Chondrocyte (in vitro differentiated cells): Measurements from ENCODE around the gene RPL10A. TPM values are rescaled to one million over a fixed set of nuclear protein-coding genes. Genes with fewer than 3 reads are reported as not detected.

ENCODE experiments used
- DNase-seq: peaks from one replicate; pipeline ENCODE4 v3.0.0; 2021; ENCODE audit warnings: mixed read lengths, low spot score
- H3K27ac Mint-ChIP-seq: one replicate; pipeline ENCODE4 v1.8.0; 2021; ENCODE audit warnings: mild to moderate bottlenecking, moderate library complexity, mixed read lengths; ENCODE audit not compliant: unreplicated experiment
- H3K27me3 Mint-ChIP-seq: 2 replicates; pipeline ENCODE4 v1.8.0; 2021; ENCODE audit warnings: low read depth, mixed read lengths
- H3K36me3 Mint-ChIP-seq: 2 replicates; pipeline ENCODE4 v1.8.0; 2021; ENCODE audit warnings: low read depth, mixed read lengths
- H3K4me1 Mint-ChIP-seq: 2 replicates; pipeline ENCODE4 v1.8.0; 2021; ENCODE audit warnings: low read depth, mild to moderate bottlenecking, mixed read lengths
- H3K4me3 Mint-ChIP-seq: one replicate; pipeline ENCODE4 v1.8.0; 2021; ENCODE audit warnings: mild to moderate bottlenecking, moderate library complexity, mixed read lengths; ENCODE audit not compliant: unreplicated experiment
- H3K9me3 Mint-ChIP-seq: 2 replicates; pipeline ENCODE4 v1.8.0; 2021; ENCODE audit warnings: low read depth, mixed read lengths
- CTCF ChIP-seq: fragments of 200-600 bp; sonication (generic); IDR thresholded peaks from 2 replicates; pipeline ENCODE4 v1.5.0; 2021; ENCODE audit warnings: antibody characterized with exemption, mild to moderate bottlenecking, moderate library complexity
- total RNA-seq: library from RNA; stranded (reverse); gene quantifications from 3 replicates; pipeline ENCODE4 v1.2.1, GENCODE V29; 2021

RPL10A gene
- total RNA-seq, 1 donor from 2014 or later: 848 TPM

- peak; percentile 90 for TF ChIP-seq CTCF
- Mint-ChIP-seq H3K4me1 (peaks cover 20% of the 10 kb centered on the region), H3K27ac (no peak overlapping the region), H3K4me3 (no peak overlapping the region), H3K9me3 (no peaks in the 10 kb centered on the region), H3K27me3 (no peaks in the 10 kb centered on the region), H3K36me3 (no peaks in the 10 kb centered on the region)
- DNase-seq: no peak
Measured at GRCh38 chr6:35449287-35449881, 18.8 kb upstream of the RPL10A start.

DNA sequence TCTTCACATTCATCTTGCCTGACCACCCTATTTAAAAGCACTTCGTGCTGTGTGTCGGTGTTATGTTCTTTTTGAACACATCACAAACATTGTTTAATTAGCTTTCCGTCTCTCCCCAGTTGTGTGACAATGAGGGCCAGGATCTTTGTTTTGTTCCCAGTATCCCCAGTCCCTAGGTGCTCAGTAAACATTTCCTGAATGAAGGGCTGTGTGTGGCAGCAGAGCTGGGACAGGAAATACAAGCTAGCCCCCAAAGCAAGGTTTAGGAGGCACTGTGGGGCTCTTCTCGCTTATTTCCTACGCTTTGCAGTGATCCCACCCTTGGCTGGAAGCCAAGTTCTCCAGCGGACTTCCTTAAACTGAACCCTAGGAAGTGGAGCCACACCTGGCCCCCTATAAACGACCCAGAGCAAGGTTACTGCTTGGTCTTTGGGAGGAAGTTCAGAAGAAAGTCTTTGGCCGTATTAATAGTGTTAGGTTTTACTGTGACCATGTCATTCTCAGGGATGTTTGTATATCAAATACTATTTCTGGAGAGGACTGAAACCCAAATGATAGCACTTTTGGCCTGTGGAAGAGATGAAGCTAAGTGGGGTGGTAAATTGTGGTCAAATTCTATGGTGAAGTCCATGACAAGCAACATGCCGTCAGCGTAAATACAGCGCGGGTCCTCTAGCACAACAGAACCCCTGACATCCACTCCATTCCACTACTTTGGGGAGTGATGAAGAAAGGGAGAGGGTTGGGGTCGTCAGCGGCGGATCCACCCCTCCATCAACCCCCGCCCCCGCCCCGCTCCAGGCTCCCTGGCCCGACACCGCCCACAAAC lies 16.6 kb upstream of the RPL10A start:
- H3K27me3 Mint-ChIP-seq: no peaks in the 10 kb centered on the region
- peaks cover 5% of the 10 kb centered on the region for H3K36me3 Mint-ChIP-seq
- no peaks in the 10 kb centered on the region for H3K9me3 Mint-ChIP-seq
- DNase-seq: no peak
- H3K4me3 Mint-ChIP-seq: peak overlapping the region; percentile 76
- no peak for TF ChIP-seq CTCF
- H3K27ac Mint-ChIP-seq: peak overlapping the region; percentile 5
- peaks cover 25% of the 10 kb centered on the region for H3K4me1 Mint-ChIP-seq

DNA sequence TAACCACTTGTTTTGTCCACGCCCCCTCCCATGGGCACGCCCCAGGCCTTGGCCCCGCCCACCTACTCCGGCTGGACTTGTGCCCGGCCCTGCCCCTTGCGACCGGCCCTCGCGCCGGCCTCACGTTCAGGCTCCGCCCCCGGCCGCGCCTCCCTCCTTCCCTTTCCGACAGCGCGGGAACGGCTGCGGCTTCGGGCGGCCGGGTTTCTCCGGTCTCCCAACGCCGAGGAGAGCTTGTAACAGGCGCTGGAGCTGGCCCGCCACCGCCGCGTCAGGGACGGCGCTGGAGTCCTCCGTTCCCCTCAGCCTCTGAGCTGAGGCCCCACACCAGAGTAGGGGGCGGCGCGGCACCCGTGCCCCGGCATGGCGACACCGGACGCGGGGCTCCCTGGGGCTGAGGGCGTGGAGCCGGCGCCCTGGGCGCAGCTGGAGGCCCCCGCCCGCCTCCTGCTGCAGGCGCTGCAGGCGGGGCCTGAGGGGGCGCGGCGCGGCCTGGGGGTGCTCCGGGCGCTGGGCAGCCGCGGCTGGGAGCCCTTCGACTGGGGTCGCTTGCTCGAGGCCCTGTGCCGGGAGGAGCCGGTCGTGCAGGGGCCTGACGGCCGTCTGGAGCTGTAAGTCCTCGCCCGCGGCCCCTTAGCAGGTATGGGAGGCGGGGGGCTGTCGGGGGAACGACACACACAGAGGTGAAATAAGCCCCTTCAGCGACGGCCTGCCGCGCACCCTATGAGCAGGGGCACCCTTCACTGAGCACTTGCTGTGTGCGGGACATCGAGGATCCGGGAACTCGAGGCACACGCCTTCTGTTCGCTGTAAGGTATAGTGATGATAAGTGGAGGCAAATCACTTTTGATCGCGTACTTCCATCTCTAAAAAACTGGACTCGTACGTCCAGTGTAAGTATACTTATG lies 15.8 kb upstream of the RPL10A start, which contains the start of gene FANCE:
FANCE (plus strand) TSS at position 156 of the 908 bp plus-strand sequence; CDS start at position 364, 208 bp downstream.
- Mint-ChIP-seq H3K27ac (peak within 1 kb of the TSS; percentile 37), H3K4me1 (peaks cover 25% of the 10 kb centered on the region), H3K27me3 (no peaks in the 10 kb centered on the region), H3K36me3 (peaks cover 5% of the 10 kb centered on the region), H3K4me3 (peak within 1 kb of the TSS; percentile 76), H3K9me3 (no peaks in the 10 kb centered on the region)
- peak; percentile 7 for TF ChIP-seq CTCF
- peak; percentile 97 for DNase-seq

GRCh38 chr6:35453236-35453635 lies 15.0 kb upstream of the RPL10A start:
- Mint-ChIP-seq H3K4me3 (peak overlapping the region; percentile 72), H3K36me3 (peaks cover 5% of the 10 kb centered on the region), H3K9me3 (no peaks in the 10 kb centered on the region), H3K27ac (peak overlapping the region; percentile 37), H3K4me1 (peaks cover 25% of the 10 kb centered on the region), H3K27me3 (no peaks in the 10 kb centered on the region)
- no peak for TF ChIP-seq CTCF
- DNase-seq: no peak
